ENCODE data around the gene NWD2.

NWD2 gene

DNA sequence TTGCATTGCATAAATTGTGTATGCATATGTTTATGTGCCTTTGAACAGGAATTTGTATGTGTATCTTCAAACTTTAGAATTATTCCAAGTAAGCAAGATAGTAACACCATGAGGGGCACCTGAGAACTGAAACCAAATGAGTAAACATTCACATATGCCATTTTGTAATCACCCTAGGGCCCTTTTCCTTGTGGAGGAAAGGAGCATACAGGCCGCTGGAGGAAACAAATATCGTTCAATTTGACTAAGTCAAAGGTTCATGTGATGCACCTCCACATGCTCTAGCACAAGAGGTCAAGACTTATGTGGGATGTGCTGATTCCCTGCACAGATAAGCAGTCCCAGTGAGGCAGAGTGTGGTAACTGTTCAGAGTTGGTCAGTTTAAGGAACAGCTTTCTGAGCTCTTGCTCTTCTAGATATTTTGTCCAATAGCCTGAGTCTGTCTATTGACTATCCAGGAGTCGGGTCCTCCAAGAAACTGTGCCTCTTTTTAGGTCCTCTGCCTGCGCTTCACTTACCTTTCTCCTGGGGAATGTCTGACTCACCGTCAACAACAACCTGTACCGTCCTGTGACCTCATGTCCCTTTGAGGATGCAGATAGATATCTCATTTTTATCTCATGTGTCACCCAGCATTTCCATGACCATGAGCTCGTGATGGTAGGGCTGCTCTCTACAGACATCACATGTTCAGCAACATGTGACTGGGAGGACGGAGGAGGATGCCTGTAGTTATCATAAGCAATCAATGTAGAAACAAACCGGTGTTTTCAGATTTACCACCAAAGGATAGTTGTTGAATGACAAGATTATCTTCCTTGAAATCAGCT, 196.9 kb downstream of the NWD2 start:
- DNase-seq (ENCODE audit: low read depth): peak; percentile 84
- TF ChIP-seq, protein P1, sequence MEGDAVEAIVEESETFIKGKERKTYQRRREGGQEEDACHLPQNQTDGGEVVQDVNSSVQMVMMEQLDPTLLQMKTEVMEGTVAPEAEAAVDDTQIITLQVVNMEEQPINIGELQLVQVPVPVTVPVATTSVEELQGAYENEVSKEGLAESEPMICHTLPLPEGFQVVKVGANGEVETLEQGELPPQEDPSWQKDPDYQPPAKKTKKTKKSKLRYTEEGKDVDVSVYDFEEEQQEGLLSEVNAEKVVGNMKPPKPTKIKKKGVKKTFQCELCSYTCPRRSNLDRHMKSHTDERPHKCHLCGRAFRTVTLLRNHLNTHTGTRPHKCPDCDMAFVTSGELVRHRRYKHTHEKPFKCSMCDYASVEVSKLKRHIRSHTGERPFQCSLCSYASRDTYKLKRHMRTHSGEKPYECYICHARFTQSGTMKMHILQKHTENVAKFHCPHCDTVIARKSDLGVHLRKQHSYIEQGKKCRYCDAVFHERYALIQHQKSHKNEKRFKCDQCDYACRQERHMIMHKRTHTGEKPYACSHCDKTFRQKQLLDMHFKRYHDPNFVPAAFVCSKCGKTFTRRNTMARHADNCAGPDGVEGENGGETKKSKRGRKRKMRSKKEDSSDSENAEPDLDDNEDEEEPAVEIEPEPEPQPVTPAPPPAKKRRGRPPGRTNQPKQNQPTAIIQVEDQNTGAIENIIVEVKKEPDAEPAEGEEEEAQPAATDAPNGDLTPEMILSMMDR (IDR thresholded peaks at IDR 0.05; ENCODE audit: insufficient read depth, low read depth, low read length, missing control alignments): no peak
- H3K4me3 ChIP-seq (ENCODE audit: low read length): no peak overlapping the region

DNA sequence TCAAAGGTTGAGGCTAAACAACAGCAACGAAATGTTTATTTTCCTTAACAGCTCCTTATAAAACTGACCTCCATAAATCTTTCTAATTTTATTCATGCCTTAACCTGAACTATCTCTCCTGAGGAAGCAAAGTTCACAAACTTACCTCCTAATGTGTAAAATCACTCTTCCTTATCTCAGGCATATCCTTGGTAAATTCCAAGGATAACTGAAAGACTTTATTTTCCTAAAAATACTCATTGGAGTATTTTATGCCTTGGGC, 197.4 kb downstream of the NWD2 start:
- H3K4me3 ChIP-seq (ENCODE audit: low read length): no peak overlapping the region
- DNase-seq (ENCODE audit: low read depth): no peak
- TF ChIP-seq, protein P1 (IDR thresholded peaks at IDR 0.05; ENCODE audit: insufficient read depth, low read depth, low read length, missing control alignments): no peak

DNA sequence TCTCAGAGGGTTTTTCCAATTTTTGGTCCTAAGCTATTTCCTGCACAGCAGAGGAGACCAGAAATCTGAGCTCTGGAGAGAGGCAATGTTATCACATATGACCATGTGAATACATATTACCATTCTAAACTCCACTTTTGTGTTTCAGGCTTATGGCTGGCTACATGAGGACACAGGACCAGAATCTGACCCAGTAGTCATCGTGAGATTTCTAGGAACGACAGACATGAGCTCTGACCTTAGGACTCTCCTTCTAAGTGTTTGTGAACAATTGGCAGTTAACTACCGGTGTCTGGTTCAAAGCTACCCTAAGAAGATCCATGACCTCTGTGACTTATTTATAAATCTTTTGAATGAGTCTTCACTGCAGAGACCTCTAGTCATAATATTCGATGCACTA, 198.6 kb downstream of the NWD2 start:
- no peak for DNase-seq (ENCODE audit: low read depth)
- no peak overlapping the region for H3K4me3 ChIP-seq (ENCODE audit: low read length)
- TF ChIP-seq, protein P1 (IDR thresholded peaks at IDR 0.05; ENCODE audit: insufficient read depth, low read depth, low read length, missing control alignments): no peak

DNA sequence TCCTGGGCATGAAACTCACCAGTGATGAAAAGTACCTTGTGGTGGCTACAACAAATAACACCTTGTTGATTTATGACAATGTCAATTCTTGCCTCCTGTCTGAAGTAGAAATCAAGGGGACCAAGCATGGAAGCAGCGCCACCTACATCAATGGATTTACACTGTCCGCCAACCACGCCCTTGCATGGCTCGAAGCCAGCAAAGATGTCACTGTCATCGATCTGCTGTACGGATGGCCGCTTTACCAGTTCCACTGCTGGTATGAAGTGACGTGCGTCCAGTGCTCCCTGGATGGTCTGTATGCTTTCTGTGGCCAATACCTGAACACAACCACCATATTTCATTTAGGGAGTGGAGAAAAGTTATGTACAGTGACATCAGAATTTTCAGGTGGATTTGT, 200.5 kb downstream of the NWD2 start:
- TF ChIP-seq, protein P1 (IDR thresholded peaks at IDR 0.05; ENCODE audit: insufficient read depth, low read depth, low read length, missing control alignments): no peak
- no peak overlapping the region for H3K4me3 ChIP-seq (ENCODE audit: low read length)
- DNase-seq (ENCODE audit: low read depth): no peak

DNA sequence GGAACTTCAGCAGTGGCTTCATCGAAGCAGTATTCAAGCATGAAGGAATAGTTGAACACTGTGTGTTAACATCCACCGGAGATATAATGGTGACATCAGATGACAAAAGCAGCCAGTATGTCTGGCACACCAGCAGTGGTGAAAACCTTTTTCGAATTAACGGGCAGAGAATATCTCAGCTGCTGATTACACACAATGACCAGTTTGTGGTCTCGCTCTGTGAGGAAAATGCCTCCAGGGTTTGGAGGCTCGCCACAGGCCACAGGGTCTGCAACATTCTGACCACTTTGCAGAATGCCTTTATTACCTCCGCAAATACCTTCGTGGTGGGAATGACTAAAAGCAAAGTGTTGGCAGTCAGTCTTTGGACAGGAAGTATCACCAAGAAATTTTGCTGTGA, 201.5 kb downstream of the NWD2 start:
- H3K4me3 ChIP-seq (ENCODE audit: low read length): no peak overlapping the region
- no peak for DNase-seq (ENCODE audit: low read depth)
- TF ChIP-seq, protein P1 (IDR thresholded peaks at IDR 0.05; ENCODE audit: insufficient read depth, low read depth, low read length, missing control alignments): no peak

DNA sequence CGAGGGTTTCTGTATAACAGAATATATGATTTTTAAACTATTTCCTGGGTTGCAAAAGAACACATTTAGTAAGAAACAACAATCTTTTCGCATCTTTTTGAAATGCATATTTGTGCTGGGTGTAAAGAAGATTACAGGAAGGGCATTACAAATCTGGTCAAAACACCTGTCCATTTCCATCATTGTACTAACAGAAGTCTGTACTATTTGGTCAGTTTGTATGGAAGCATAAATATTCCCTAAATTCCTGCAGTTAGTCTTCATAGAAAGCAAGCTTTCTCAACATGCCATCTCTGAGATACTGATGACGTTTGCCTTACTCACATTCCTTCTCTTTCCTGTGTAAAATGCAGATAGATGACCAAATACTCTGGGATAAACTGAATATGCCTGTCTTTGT, 203.3 kb downstream of the NWD2 start:
- H3K4me3 ChIP-seq (ENCODE audit: low read length): no peak overlapping the region
- TF ChIP-seq, protein P1 (IDR thresholded peaks at IDR 0.05; ENCODE audit: insufficient read depth, low read depth, low read length, missing control alignments): no peak
- no peak for DNase-seq (ENCODE audit: low read depth)

DNA sequence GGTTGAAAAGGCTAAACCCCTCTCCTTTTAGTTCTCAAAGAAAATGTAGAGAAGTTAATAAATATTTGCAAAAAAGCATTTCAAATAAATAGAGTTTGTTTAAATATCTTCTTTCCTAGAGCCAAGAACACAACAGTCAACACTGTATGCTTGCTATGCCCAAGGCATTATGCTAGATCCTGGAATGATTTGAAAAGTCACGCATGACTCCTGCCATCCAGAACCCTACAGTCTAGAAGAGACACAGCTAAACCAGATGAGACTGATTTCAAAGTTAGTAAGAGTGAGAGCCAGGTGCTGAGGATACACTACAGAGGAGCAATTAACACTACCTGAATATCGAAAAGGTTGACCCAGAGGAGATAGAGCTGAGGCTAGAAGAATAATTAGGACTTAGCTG, 205.8 kb downstream of the NWD2 start:
- no peak overlapping the region for H3K4me3 ChIP-seq (ENCODE audit: low read length)
- DNase-seq (ENCODE audit: low read depth): no peak
- TF ChIP-seq, protein P1 (IDR thresholded peaks at IDR 0.05; ENCODE audit: insufficient read depth, low read depth, low read length, missing control alignments): no peak
